Aorta (tissue), 5 donors: ENCODE results near the gene COL6A1. TPM values are rescaled to one million over a fixed set of nuclear protein-coding genes. Genes with fewer than 3 reads are reported as not detected.
A peak's percentile ranks its signal among the peaks of the same experiment; 100 is the strongest.

ENCODE experiments used
- ATAC-seq: fragments of 200-7000 bp; cut with Tn5 transposase; one replicate; pipeline ENCODE4 v1.9.1; 2022; ENCODE audit warnings: moderate library complexity; ENCODE audit not compliant: low FRiP score
- DNase-seq, 2 donors: peaks; one replicate each; pipeline ENCODE4 v3.0.0-alpha.2; 2020
- H3K27ac ChIP-seq, 2 donors: one replicate each; pipeline ENCODE4 v1.5.1; 2013; ENCODE audit warnings: low read length in 2 of 2, mild to moderate bottlenecking in 2 of 2, moderate library complexity in 2 of 2, control low read depth in 1 of 2, inconsistent platforms in 1 of 2, low read depth in 1 of 2
- H3K27me3 ChIP-seq, 2 donors: one replicate each; pipeline ENCODE4 v1.6.1; 2013; ENCODE audit warnings: control low read depth in 1 of 2, low read length in 1 of 2, mild to moderate bottlenecking in 1 of 2, moderate library complexity in 1 of 2; ENCODE audit not compliant: insufficient read depth in 2 of 2, control insufficient read depth in 1 of 2
- H3K36me3 ChIP-seq, 2 donors: one replicate each; pipeline ENCODE4 v1.6.1; 2013; ENCODE audit warnings: control low read depth in 1 of 2, low read length in 1 of 2, mild to moderate bottlenecking in 1 of 2; ENCODE audit not compliant: insufficient read depth in 2 of 2, control insufficient read depth in 1 of 2
- H3K4me1 ChIP-seq, 2 donors: one replicate each; pipeline ENCODE4 v1.6.1; 2013; ENCODE audit warnings: low read length in 2 of 2, control low read depth in 1 of 2, mild to moderate bottlenecking in 1 of 2, moderate library complexity in 1 of 2; ENCODE audit not compliant: insufficient read depth in 2 of 2, control insufficient read depth in 1 of 2
- H3K4me3 ChIP-seq, 2 donors: one replicate each; pipeline ENCODE4 v1.5.1; 2013; ENCODE audit warnings: low read length in 2 of 2, control low read depth in 1 of 2, mild to moderate bottlenecking in 1 of 2
- H3K9me3 ChIP-seq: one replicate; pipeline ENCODE4 v1.6.1; 2013; ENCODE audit warnings: mild to moderate bottlenecking, low read length; ENCODE audit not compliant: control insufficient read depth
- WGBS, 2 donors: extraction: QIAGEN DNeasy Blood & Tissue Kit; methylation state at CpG; one replicate each; pipeline ENCODE4 v1.1.7; 2013; 5-methylcytosine and 5-hydroxymethylcytosine counted together
- intact Hi-C, 2 donors: fragments of 100-400 bp; cut with DNase I; formaldehyde crosslinking; loops; one replicate each; pipeline versions ENCODE4 v1.14.2 to v1.15.0; 2022
- polyA plus RNA-seq, 2 donors: library from polyadenylated mRNA; stranded (reverse); fragments of 200-250 nt; gene quantifications; one replicate each; pipeline ENCODE4 v1.2.3, GENCODE V29; 2013
- total RNA-seq, 2 donors: library from RNA; stranded (reverse); fragmentation: NEBNext Ultra II Directional; extraction: Animal tissue kit (Norgen Biotek cat#: 25700); gene quantifications; one replicate each; pipeline ENCODE4 v1.2.1, GENCODE V29; 2021
- donor health status: healthy with polysubstance abuse.
- donor health status: Bipolar disorder and iron deficiency.
- donor health status: DM: no; HTN: no; CAD: no.
- donor health status: DM: no; HTN: no; CAD: no.
- donor health status: DM: yes; HTN: yes; CAD: no.

COL6A1 gene
- total and polyA plus RNA-seq, 4 donors = 156 to 1,773 (median 525) TPM

DNA sequence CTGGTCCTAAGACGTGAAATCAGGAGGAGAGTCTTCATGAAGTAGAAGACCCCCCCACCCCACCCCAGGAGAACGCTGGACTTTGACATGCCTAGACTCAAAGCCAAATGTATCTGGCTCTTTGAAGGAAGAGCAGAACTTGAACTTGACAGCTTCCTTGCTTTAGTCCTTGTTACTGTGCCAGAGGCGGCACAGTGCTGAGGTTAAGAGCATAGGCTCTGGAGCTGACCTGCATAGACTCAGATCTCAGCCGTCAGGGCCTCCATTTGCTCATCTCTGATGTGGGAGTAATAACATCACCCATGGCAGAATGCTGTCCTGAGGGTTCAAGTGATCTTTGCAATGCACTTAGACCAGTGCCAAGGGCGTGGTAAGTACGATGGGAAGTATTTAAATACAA, 39.0 kb downstream of the COL6A1 start:
- ATAC-seq (no peak), DNase-seq (no peak)
- Histone ChIP-seq H3K4me3 (no peak overlapping the region), H3K27me3 (no peaks in the 10 kb centered on the region), H3K9me3 (no peaks in the 10 kb centered on the region), H3K4me1 (no peaks in the 10 kb centered on the region), H3K27ac (no peak overlapping the region), H3K36me3 (no peaks in the 10 kb centered on the region)
- intact Hi-C loops = loop anchor here in 1 of 2 donors (5.0 kb wide), 1 partner anchor 33 kb away; no protein-coding TSS in a partner anchor
- WGBS, 2 donors = 94 to 95% methylated on average over 6 of the region's 6 CpGs

DNA sequence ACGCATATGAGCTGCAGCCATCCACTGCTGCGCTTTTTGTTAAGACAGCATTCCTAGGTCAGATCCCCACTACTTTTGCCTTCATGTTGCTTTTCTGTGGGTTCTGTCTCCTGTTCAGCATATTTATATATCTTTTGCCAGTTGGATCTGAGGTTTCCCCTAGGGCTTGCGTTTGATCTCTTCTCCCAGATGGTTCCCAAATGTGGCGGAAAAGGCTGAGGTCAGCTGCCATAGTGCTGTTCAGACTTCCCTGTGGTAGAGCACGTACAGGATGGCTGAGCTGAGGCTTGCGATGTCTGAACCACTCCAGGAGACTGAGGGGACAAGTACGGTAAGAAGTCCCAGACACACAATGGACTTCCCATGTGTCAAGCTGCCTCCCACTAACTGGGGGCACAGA, 39.8 kb downstream of the COL6A1 start:
- Histone ChIP-seq H3K27me3 (no peaks in the 10 kb centered on the region), H3K4me1 (no peaks in the 10 kb centered on the region), H3K4me3 (no peak overlapping the region), H3K9me3 (no peaks in the 10 kb centered on the region), H3K27ac (no peak overlapping the region), H3K36me3 (no peaks in the 10 kb centered on the region)
- DNase-seq (no peak), ATAC-seq (no peak)
- intact Hi-C loops = loop anchor here in 1 of 2 donors (5.0 kb wide), 1 partner anchor 34 kb away; no protein-coding TSS in a partner anchor
- WGBS, 2 donors = 97% methylated on average over 7 of the region's 7 CpGs

DNA sequence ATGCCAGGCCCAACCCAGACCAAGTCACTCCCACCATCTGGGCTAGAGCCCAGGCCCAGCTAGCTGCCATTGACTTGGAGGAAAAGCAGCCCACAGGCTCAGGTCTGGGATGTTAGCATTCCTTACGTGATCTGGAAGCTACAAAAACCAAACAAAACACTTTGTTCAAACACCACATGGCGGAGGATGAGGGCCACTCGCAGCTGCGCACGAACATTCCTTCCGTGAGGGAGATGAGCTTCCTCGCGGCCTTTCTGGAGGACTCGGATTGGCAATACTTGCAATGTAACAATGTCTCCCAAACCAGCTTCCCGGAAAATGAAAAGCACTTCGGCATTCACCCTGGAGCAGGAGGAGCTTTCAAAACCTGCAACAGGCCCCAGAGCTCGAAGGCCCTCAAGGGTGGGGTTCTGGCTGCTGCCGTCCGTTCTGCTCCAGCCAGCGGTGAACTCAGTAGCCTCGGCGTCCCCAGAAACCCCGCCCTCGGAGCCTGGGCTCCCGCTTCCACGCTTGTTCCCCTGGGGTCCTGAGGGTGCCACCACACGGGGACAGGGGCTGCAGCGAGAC, 40.5 kb downstream of the COL6A1 start:
- H3K36me3 ChIP-seq = no peaks in the 10 kb centered on the region
- no peaks in the 10 kb centered on the region for H3K27me3 ChIP-seq
- intact Hi-C loops = loop anchor here in 1 of 2 donors (5.0 kb wide), 1 partner anchor 35 kb away; no protein-coding TSS in a partner anchor
- H3K4me1 ChIP-seq = no peaks in the 10 kb centered on the region
- no peak overlapping the region for H3K4me3 ChIP-seq
- no peaks in the 10 kb centered on the region for H3K9me3 ChIP-seq
- H3K27ac ChIP-seq = no peak overlapping the region
- peak; percentile 53 to 80 for DNase-seq
- WGBS, 2 donors = 91% methylated on average over 23 of the region's 23 CpGs
- peak; percentile 77 for ATAC-seq

DNA sequence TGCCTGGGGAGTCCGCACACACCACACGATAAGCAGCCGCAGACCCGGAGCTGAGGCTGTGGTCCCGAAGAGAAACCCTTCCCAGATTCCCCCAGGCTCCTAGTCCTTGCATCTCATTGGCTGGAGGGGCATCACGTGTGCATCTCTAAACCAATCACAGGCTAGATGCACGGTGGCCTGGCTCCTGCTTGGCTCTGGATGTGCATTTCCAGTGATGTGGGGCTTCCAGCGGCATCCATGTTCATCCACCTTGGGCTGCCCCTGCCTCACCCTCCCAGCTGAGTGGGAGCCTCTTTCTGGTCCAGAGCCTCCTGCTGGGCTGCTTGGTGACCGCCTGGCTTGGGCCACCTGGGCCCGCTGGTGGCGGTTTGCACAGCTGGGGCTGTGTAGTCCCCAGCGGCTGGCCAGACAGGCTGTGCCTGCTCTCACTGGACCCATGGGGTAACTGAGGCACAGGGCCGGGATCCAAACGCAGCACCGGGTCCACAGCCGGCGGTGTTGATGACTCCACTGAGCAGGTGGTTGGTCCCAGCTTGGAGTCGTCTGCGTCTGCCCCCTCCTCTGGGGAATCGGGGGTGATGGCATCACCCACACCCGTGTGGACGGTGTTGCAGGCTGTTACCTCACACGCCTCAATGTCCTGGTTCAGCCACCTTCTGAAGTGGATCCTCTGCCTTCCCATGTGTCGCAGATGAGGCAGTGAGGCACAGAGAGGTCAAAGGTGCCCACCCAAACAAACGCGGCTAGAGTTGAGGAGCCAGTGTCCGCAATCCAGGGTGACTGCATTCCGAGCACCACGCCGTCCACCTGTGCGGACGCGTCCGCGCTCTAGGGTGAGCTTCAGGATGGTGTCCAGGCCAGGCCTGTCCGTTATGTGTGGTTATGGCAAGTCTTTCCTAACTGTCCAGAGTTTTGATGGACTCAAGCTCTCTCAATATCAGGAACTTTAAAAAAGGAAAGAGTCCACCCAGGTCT, 41.3 kb downstream of the COL6A1 start:
- intact Hi-C loops = loop anchor here in 1 of 2 donors (5.0 kb wide), 1 partner anchor 36 kb away; no protein-coding TSS in a partner anchor

DNA sequence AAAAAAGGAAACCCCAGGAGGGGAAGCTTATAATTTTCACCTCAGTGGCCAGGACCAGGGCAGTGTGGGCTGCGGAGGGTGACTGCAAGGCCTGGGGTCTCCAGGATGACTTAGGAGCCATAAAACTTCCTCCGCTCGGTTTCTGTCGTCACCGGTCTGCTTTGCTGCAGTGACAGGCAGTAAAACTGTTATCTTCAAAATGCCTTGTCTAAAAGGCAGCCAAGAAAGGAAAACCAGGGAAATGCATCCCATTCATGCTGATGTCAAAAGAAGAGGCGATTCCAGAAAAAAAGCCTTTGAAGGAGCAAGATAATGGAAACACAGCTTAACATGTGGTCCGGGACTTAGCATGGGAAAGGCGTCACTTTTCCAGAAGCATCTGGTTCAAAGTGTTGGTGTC, 42.0 kb downstream of the COL6A1 start:
- no peaks in the 10 kb centered on the region for H3K27me3 ChIP-seq
- no peak overlapping the region for H3K27ac ChIP-seq
- peaks cover 0 to 3% of the 10 kb centered on the region in 2 donors for H3K4me1 ChIP-seq
- no peaks in the 10 kb centered on the region for H3K36me3 ChIP-seq
- H3K9me3 ChIP-seq = no peaks in the 10 kb centered on the region
- ATAC-seq = no peak
- WGBS, 2 donors = 92 to 95% methylated on average over 8 of the region's 8 CpGs
- intact Hi-C loops = loop anchor here in 1 of 2 donors (5.0 kb wide), 1 partner anchor 36 kb away; no protein-coding TSS in a partner anchor
- DNase-seq = no peak
- no peak overlapping the region for H3K4me3 ChIP-seq

More for the DNA sequence above, 41.3 kb downstream of the COL6A1 start:
- DNase-seq = peak; percentile 42 to 74
- no peaks in the 10 kb centered on the region for H3K4me1 ChIP-seq
- H3K36me3 ChIP-seq = no peaks in the 10 kb centered on the region
- no peaks in the 10 kb centered on the region for H3K27me3 ChIP-seq
- H3K9me3 ChIP-seq = no peaks in the 10 kb centered on the region
- ATAC-seq = peak; percentile 71
- no peak overlapping the region for H3K27ac ChIP-seq
- no peak overlapping the region for H3K4me3 ChIP-seq
- 93 to 94% methylated on average over 36 of the region's 36 CpGs for WGBS, 2 donors

DNA sequence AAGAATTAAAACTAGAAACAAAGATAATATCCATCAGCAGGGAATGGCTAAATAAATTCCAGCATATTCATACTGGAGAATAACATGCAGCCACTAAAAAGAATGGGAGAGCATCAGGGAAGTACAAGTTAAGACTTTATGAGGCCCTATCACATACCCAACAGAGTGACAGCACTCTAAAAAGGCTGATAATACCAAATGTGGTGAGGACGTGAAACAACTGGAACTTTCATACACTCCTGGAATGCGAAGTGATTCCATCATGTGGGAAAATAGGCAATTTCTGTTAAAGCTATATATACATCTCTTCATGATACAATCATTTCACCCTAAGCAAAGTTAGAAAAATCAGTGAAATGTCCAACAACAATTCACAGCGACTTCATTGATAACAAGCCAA, 42.6 kb downstream of the COL6A1 start:
- H3K9me3 ChIP-seq = no peaks in the 10 kb centered on the region
- 71 to 83% methylated on average over 3 of the region's 3 CpGs for WGBS, 2 donors
- DNase-seq (no peak), ATAC-seq (no peak)
- H3K4me1 ChIP-seq = peaks cover 0 to 3% of the 10 kb centered on the region in 2 donors
- intact Hi-C loops = loop anchor here in 1 of 2 donors (5.0 kb wide), 1 partner anchor 37 kb away; no protein-coding TSS in a partner anchor
- no peak overlapping the region for H3K4me3 ChIP-seq
- no peaks in the 10 kb centered on the region for H3K27me3 ChIP-seq
- H3K27ac ChIP-seq = no peak overlapping the region
- H3K36me3 ChIP-seq = no peaks in the 10 kb centered on the region

DNA sequence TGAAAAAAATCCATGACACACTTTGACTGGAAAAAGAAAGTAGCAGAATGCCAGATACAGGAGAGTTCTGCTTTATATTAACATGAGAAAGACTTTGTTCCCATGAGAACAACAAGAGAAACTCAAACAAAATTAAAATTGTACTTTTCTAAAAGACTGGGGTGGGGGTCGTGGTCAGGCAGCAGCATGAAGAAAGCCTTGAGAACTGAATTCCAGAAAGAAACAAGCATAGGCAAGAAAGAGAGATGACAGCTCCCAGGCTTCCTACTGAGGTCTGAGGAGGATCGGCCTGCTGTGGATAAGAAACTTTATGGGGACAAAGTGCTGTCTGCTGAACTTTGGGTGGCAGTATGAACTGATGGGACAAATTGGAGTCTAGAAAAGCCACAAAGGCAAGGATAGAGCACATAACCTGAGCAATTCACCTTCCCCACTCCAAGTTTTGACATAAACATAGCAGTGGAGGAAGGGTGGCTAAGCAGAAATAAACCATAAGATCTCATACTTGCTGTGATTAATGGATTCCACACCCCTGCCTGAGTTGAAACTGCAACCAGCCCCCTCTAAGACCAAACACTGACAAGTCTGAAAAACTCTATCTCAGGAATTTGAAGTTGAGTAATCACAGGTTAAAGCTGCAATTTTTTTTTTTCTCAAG, 43.7 kb downstream of the COL6A1 start:
- Histone ChIP-seq H3K4me1 (peaks cover 0 to 3% of the 10 kb centered on the region in 2 donors), H3K27me3 (no peaks in the 10 kb centered on the region), H3K9me3 (no peaks in the 10 kb centered on the region), H3K27ac (no peak overlapping the region), H3K36me3 (no peaks in the 10 kb centered on the region), H3K4me3 (no peak overlapping the region)
- intact Hi-C loops = no loop called here
- ATAC-seq (no peak), DNase-seq (no peak)
- WGBS, 2 donors = 61 to 68% methylated on average over 2 of the region's 2 CpGs

DNA sequence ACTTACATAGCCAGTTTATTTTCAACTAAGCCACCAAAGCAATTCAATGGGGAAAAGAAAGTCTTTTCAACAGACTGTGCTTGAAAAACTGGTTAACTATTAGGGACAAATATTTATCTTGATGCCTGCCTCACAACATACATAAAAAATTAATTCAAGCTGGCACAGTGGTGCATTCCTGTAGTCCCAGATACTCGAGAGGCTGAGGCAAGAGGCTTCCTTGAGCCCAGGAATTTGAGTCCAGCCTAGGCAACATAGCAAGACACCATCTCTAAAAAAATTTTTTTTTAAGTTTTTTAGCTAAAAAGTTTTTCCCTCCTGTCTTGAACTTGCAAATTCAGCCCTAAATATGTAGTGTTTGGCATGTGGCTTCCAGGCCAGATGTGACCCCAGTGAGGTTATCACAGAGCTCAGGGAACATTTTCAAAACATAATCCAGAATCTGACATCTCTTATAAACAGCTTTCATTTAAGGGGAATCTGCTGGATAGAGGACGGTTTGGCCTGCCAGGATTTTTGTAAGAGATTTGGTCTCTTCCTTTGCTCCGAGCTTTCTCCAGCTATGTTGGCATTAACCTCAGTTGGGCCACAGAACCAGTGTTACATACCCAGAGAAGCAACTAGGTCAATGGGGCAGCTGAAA, 46.4 kb downstream of the COL6A1 start:
- 2 to 7% methylated on average over 3 of the region's 3 CpGs for WGBS, 2 donors

More for the DNA sequence above, 46.4 kb downstream of the COL6A1 start:
- Histone ChIP-seq H3K4me3 (no peak overlapping the region), H3K27me3 (no peaks in the 10 kb centered on the region), H3K36me3 (no peaks in the 10 kb centered on the region), H3K27ac (peak overlapping the region in 1 of 2 donors; percentile 63), H3K4me1 (peaks cover 0 to 3% of the 10 kb centered on the region in 2 donors), H3K9me3 (no peaks in the 10 kb centered on the region)
- intact Hi-C loops = no loop called here
- DNase-seq (no peak), ATAC-seq (peak; percentile 62)
